Stimulated activated memory B cell treated with anti-CD40 and anti-IgM and Interleukin-4, amounts not matched to agents 10 μg/mL and 1 μg/mL and 100 μg/mL, for 72 hours (primary cell): Measurements from ENCODE around the gene PRDM13.
A peak's percentile ranks its signal among the peaks of the same experiment; 100 is the strongest.
"Not testable (repeated sequence)": the region's sequence is repeated elsewhere in the genome, so short reads cannot be mapped to it uniquely, and the experiment has no call there.

Experiments
- ATAC-seq: fragments of 150-1000 bp; cut with Tn5 transposase; 2 replicates; pipeline ENCODE4 v1.10.0; 2021
- H3K27ac Mint-ChIP-seq: one replicate; pipeline ENCODE4 v1.8.0; 2022; ENCODE audit warnings: mild to moderate bottlenecking, mixed read lengths
- H3K27me3 Mint-ChIP-seq: one replicate; pipeline ENCODE4 v1.8.0; 2022; ENCODE audit warnings: mixed read lengths
- H3K36me3 Mint-ChIP-seq: one replicate; pipeline ENCODE4 v1.8.0; 2022; ENCODE audit warnings: mixed read lengths
- H3K4me1 Mint-ChIP-seq: one replicate; pipeline ENCODE4 v1.8.0; 2022; ENCODE audit warnings: mixed read lengths
- H3K4me3 Mint-ChIP-seq: one replicate; pipeline ENCODE4 v1.8.0; 2022; ENCODE audit warnings: mild to moderate bottlenecking, moderate library complexity, mixed read lengths
- H3K9me3 Mint-ChIP-seq: one replicate; pipeline ENCODE4 v1.8.0; 2022; ENCODE audit warnings: mixed read lengths

The PRDM13 gene

DNA sequence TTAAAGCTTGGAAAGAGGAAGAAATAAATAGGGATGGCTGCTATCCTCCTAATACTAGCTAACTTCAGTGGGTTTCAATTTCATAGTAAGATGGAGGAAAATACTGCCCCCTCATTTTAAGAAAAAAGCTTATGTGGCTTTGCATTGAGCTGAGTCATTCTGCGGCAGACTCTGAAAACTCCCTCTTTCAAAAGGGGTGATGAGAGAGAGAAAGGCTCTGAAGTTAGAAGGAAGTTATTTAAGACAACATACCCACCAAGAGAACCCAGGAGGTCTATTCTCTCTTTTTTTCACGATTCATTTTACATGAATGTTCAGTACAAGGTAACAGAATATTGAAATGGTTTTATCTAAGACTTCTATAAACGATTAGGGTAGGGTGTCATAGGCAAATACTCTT is 4.5 kb downstream of the PRDM13 start:
- Mint-ChIP-seq H3K27ac (no peak overlapping the region), H3K36me3 (no peaks in the 10 kb centered on the region), H3K4me1 (peaks cover 17% of the 10 kb centered on the region), H3K9me3 (no peaks in the 10 kb centered on the region), H3K4me3 (no peak overlapping the region), H3K27me3 (peaks cover 80% of the 10 kb centered on the region)
- ATAC-seq = no peak

DNA sequence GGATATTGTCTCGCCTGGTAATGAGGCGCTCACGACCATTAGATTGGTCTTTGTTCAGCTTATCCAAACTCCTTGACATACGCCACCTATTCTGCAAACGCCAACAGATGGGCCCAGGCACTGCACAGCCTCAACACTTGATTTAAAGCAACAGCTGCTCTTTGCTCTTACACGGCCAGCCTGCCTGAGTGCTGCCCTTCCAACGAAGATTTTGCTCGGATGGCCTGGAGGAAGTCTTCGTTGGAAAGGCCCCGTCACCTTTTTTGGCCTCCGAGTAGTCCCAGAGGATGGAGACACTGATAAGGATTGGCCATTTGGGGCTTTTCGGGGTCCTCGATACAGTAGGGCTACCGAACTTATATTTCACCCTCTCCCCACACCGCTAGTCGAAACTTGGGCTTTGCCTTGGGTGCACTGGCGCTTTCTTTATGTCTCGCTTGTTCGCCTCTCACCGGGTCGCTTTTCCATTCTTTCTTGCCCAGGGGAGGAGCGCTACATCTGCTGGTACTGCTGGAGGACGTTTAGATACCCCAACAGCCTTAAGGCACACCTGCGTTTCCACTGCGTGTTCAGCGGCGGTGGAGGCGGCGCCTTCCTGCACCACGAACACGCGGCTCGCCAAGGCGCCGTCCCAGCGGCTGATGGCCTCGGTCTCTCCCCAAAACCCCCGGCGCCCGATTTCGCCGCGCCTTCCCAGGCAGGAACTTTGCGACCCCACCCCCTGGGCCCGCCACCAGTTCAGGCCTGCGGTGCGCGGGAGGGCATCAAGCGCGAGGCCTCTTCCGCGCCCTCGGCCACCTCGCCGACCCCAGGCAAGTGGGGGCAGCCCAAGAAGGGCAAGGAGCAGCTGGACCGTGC is 6.1 kb downstream of the PRDM13 start:
- peak overlapping the region; percentile 21 for H3K4me3 Mint-ChIP-seq
- no peak for ATAC-seq
- no peak overlapping the region for H3K27ac Mint-ChIP-seq
- peaks cover 75% of the 10 kb centered on the region for H3K27me3 Mint-ChIP-seq
- peaks cover 17% of the 10 kb centered on the region for H3K4me1 Mint-ChIP-seq
- H3K9me3 Mint-ChIP-seq = no peaks in the 10 kb centered on the region
- H3K36me3 Mint-ChIP-seq = no peaks in the 10 kb centered on the region

DNA sequence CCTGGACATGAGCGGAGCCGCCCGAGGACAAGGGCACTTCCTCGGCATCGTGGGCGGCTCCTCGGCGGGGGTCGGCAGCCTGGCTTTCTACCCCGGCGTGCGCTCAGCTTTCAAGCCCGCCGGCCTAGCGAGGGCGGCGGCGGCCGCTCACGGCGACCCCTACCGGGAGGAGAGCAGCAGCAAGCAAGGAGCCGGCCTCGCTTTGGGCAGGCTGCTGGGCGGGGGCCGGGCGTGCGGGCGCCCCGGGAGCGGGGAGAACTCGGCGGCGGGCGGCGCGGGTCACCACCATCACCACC is 6.7 kb downstream of the PRDM13 start:
- Mint-ChIP-seq H3K4me3 (peak overlapping the region; percentile 68), H3K4me1 (peaks cover 17% of the 10 kb centered on the region), H3K9me3 (no peaks in the 10 kb centered on the region), H3K27ac (no peak overlapping the region), H3K36me3 (no peaks in the 10 kb centered on the region), H3K27me3 (peaks cover 75% of the 10 kb centered on the region)
- ATAC-seq = peak; percentile 53

DNA sequence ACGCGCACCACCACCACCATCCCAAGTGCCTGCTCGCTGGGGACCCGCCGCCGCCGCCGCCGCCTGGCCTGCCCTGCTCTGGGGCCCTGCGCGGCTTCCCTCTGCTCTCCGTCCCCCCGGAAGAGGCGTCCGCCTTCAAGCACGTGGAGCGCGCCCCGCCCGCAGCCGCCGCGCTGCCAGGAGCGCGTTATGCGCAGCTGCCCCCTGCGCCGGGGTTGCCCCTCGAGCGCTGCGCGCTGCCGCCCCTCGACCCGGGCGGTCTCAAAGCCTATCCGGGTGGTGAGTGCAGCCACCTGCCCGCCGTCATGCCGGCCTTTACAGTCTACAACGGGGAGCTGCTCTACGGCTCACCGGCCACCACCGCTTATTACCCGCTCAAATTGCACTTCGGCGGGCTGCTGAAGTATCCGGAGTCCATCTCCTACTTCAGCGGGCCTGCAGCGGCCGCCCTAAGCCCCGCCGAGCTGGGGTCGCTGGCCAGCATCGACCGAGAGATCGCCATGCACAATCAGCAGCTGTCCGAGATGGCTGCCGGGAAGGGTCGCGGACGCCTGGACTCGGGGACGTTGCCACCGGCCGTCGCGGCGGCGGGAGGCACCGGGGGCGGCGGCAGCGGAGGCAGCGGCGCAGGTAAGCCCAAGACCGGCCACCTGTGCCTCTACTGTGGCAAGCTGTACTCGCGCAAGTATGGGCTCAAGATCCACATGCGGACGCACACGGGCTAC is 7.2 kb downstream of the PRDM13 start:
- H3K36me3 Mint-ChIP-seq = no peaks in the 10 kb centered on the region
- H3K4me3 Mint-ChIP-seq = peak overlapping the region; percentile 68
- peak; percentile 56 for ATAC-seq
- peaks cover 17% of the 10 kb centered on the region for H3K4me1 Mint-ChIP-seq
- no peaks in the 10 kb centered on the region for H3K9me3 Mint-ChIP-seq
- no peak overlapping the region for H3K27ac Mint-ChIP-seq
- H3K27me3 Mint-ChIP-seq = peaks cover 75% of the 10 kb centered on the region

DNA sequence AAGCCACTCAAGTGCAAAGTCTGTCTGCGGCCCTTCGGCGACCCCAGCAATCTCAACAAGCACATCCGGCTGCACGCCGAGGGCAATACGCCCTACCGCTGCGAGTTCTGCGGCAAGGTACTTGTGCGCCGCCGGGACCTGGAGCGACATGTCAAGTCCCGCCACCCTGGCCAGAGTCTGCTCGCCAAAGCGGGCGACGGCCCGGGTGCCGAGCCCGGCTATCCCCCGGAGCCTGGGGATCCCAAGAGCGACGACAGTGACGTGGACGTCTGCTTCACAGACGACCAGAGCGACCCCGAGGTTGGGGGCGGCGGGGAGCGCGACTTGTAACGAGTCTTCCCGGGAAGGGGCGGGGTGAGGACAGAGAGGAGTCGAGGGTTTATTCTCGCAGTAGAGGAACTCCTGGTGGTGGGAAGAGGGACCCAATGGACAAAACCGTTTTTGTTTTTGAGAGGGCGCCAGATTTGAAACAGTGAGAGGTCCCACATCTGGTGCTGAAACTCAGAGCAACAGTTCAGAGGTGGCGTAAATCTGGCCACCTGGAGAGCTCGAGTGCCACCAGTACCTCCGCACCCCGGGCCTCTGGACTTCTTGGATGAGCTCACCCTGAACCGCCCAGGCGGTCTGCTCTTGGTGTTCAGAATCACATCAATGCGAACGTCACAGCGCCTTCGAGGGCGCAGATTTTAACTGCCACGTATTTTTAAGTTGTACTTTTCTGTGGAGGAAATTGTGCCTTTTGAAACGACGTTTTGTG is 8.0 kb downstream of the PRDM13 start:
- no peak for ATAC-seq
- no peaks in the 10 kb centered on the region for H3K36me3 Mint-ChIP-seq
- H3K4me1 Mint-ChIP-seq = peaks cover 17% of the 10 kb centered on the region
- H3K27ac Mint-ChIP-seq = no peak overlapping the region
- peaks cover 76% of the 10 kb centered on the region for H3K27me3 Mint-ChIP-seq
- peak overlapping the region; percentile 70 for H3K4me3 Mint-ChIP-seq
- H3K9me3 Mint-ChIP-seq = no peaks in the 10 kb centered on the region

DNA sequence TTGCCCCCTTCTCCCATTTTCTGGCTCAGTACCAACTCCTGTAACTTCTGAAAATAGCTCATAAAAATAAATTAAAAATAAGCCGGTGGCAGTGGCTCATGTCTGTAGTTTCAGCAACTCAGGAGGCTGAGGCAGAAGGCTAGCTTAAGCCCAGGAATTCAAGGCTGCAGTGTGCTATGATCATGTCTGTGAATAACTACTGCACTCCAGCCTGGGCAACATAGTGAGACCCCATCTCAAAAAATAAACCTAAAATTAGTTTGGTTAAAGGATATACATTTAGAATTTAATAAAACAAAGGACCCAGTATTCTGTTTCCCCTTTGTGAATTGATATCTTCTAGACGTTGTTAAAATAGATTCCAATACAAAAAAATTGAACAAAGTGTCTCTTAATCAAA is 10.5 kb downstream of the PRDM13 start:
- Mint-ChIP-seq H3K27me3 (peaks cover 75% of the 10 kb centered on the region), H3K27ac (no peak overlapping the region), H3K36me3 (no peaks in the 10 kb centered on the region), H3K4me1 (peaks cover 11% of the 10 kb centered on the region), H3K9me3 (no peaks in the 10 kb centered on the region), H3K4me3 (no peak overlapping the region)
- no peak for ATAC-seq

DNA sequence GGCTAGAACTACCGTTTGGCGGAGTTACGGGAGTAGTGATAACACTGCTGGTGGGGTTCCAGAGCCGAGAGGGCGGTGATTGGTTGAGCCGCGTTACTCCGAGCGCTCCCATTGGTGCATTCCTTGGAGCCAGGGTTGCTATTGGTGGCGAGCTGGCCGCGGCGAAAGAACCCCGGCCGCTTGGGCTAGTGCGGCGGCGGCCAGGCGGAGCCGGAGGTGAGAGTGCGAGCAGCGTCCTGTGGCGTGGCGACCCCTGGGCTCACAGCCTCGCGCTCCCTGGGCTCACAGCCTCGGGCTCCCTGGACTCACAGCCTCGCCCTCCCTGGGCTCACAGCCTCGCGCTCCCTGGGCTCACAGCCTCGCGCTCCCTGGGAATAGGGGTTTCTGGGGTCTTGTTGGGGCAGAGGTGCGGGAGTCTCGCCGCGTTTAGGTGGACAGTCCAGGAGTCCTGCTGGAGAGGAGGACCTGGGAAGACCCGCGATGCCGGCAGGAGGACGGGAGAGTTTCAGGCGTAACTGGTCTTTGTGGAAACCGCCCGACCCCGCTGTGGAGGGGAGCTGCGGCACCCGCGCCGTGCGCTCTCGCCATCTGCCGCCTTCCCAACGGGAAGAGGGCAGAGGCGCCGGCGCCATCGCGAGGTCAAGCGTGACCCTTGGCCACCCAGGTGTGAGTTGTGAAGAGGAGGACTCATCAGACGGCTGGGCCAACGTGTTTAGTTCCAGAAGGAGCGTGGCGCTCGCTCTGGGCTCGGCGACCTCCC is 12.2 kb downstream of the PRDM13 start:
- peaks cover 81% of the 10 kb centered on the region for H3K27me3 Mint-ChIP-seq
- no peak for ATAC-seq
- H3K36me3 Mint-ChIP-seq = no peaks in the 10 kb centered on the region
- peaks cover 10% of the 10 kb centered on the region for H3K4me1 Mint-ChIP-seq
- H3K4me3 Mint-ChIP-seq = no peak overlapping the region
- H3K27ac Mint-ChIP-seq = no peak overlapping the region
- H3K9me3 Mint-ChIP-seq = no peaks in the 10 kb centered on the region

DNA sequence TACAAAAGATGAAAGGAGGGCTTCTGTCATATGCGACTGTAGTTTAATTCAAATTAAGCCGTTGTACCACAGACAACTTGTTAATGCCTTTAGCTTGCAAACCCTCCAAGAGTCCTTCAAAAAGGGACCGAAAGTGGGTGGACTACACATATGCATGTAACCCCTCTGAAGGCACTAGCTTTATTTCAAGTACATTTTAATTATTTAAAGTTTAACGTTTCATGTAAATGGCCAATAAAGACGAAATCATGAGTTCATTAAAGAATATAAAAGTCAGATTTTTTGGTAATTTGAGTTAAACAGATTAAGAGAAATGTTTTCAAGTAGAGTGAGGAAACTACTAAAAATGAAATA is 12.8 kb downstream of the PRDM13 start:
- peaks cover 5% of the 10 kb centered on the region for H3K4me1 Mint-ChIP-seq
- no peaks in the 10 kb centered on the region for H3K9me3 Mint-ChIP-seq
- no peak overlapping the region for H3K27ac Mint-ChIP-seq
- ATAC-seq = no peak
- no peaks in the 10 kb centered on the region for H3K36me3 Mint-ChIP-seq
- H3K4me3 Mint-ChIP-seq = no peak overlapping the region
- H3K27me3 Mint-ChIP-seq = peaks cover 81% of the 10 kb centered on the region

DNA sequence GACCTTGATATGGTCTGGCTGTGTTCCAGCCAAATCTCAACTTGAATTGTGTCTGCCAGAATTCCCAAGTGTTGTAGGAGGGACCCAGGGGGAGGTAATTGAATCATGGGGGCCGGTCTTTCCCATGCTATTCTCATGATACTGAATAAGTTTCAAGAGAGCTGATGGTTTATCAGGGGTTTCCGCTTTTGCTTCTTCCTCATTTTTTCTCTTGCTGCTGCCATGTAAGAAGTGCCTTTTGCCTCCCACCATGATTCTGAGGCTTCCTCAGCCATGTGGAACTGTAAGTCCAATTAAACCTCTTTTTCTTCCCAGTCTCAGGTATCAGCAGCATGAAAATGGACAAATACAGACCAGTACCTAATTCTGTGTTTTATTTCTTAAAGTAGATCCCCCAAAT is 15.4 kb downstream of the PRDM13 start:
- H3K36me3 Mint-ChIP-seq, H3K9me3 Mint-ChIP-seq, H3K27ac Mint-ChIP-seq, H3K4me1 Mint-ChIP-seq, H3K4me3 Mint-ChIP-seq, ATAC-seq: not testable (repeated sequence)
- peaks cover 76% of the 10 kb centered on the region for H3K27me3 Mint-ChIP-seq

DNA sequence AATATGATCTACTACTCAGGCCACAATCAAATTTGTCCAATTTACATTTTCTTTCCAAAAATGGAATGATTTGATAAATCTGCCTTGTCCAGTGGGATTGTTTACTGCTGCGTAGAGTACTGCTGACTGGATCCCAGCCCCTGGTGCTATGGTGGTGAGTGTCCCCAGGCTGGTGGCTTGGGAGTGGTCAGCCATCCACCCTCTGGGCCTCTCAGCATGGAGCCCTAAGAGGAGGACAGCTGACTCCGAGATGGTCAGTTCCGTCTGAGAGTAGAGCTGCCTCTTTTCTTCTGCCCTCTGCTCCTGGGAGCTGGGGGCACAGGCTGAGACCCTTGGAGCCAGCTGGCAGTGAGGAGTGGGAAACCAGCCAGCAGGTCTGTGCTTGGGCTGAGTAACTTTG is 22.7 kb downstream of the PRDM13 start:
- ATAC-seq = peak; percentile 31
- Mint-ChIP-seq H3K27ac (no peak overlapping the region), H3K4me1 (no peaks in the 10 kb centered on the region), H3K4me3 (no peak overlapping the region), H3K9me3 (no peaks in the 10 kb centered on the region), H3K36me3 (no peaks in the 10 kb centered on the region), H3K27me3 (peaks cover 38% of the 10 kb centered on the region)

DNA sequence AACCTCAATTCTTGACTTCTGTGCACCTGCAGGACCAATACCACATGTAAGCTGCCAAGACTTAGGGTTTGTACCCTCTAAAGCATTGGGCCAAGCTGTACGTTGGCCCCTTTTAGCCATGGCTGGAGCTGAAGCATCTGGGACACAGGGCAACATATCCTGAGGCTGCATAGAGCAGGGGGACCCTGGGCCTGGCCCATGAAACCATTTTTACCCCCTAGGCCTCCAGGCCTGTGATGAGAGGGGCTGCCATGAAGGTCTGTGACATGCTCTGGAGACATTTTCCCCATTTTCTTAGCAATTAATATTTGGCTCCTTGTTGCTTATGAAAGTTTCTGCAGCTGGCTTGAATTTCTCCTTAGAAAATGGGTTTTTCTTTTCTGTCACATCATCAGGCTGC is 31.0 kb downstream of the PRDM13 start:
- Mint-ChIP-seq H3K4me3 (no peak overlapping the region), H3K36me3 (no peaks in the 10 kb centered on the region), H3K27me3 (peaks cover 6% of the 10 kb centered on the region)

DNA sequence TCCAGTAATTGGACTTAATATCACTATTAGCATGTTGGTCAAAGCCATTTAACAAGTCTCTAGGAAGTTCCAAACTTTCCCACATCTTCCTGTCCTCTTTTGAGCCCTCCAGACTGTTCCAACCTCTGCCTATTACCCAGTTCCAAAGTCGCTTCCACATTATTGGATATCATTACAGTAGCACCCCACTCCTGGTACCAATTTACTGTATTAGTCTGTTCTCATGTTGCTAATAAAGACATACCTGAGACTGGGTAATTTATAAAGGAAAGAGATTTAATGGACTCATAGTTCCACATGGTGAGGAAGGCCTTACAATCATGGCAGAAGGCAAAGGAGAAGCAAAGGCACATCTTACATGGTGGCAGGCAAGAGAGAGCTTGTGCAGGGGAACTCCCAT is 31.7 kb downstream of the PRDM13 start:
- H3K36me3 Mint-ChIP-seq, H3K27me3 Mint-ChIP-seq, ATAC-seq, H3K4me3 Mint-ChIP-seq, H3K9me3 Mint-ChIP-seq, H3K4me1 Mint-ChIP-seq, H3K27ac Mint-ChIP-seq: not testable (repeated sequence)

More for the DNA sequence above, 31.0 kb downstream of the PRDM13 start:
- ATAC-seq = no peak
- H3K9me3 Mint-ChIP-seq = peaks cover 9% of the 10 kb centered on the region
- no peaks in the 10 kb centered on the region for H3K4me1 Mint-ChIP-seq
- no peak overlapping the region for H3K27ac Mint-ChIP-seq

DNA sequence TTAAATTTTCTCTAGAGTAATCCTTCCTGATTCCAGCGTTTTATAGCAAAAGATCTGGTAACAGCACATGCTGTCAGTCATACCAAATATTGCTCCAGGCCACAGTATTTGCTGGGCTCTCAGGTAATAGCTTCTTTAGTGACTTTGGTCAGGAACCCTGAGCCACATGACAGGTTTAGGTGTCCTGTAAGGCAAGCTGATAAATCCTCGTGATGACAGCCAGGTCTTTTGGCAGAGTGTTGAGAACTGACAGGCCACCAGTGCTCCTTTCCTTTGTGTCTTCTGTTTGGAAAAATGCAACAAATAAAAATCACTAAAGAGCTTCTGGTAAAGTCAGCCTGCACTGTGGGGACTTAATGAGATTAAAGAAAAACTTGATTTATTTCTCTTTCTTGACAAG is 34.6 kb downstream of the PRDM13 start:
- H3K36me3 Mint-ChIP-seq = no peaks in the 10 kb centered on the region
- H3K27me3 Mint-ChIP-seq = peaks cover 14% of the 10 kb centered on the region
- ATAC-seq = no peak
- H3K27ac Mint-ChIP-seq = no peak overlapping the region
- H3K4me3 Mint-ChIP-seq = no peak overlapping the region
- H3K4me1 Mint-ChIP-seq = no peaks in the 10 kb centered on the region
- H3K9me3 Mint-ChIP-seq = peaks cover 9% of the 10 kb centered on the region

DNA sequence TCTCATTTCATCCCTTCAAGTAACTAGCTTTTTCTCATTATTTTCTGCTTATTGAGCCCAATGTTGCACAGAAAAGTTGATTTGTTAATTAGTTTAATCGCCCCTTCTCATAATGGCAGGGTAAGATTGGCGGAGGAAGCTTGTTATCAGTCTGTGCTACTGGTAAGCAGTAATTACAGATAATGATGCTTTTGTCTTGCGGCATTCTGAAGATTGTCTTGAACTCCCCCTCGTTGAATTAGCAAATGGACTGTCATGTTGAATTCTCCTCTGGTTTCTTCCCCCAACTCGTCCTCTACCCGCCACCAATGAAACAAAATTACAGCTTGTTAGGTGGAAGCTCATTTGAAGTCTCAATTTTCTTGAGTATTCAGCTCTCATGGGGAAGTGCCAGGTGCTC is 39.4 kb downstream of the PRDM13 start:
- H3K27me3 Mint-ChIP-seq = peaks cover 21% of the 10 kb centered on the region
- H3K4me3 Mint-ChIP-seq = no peak overlapping the region

DNA sequence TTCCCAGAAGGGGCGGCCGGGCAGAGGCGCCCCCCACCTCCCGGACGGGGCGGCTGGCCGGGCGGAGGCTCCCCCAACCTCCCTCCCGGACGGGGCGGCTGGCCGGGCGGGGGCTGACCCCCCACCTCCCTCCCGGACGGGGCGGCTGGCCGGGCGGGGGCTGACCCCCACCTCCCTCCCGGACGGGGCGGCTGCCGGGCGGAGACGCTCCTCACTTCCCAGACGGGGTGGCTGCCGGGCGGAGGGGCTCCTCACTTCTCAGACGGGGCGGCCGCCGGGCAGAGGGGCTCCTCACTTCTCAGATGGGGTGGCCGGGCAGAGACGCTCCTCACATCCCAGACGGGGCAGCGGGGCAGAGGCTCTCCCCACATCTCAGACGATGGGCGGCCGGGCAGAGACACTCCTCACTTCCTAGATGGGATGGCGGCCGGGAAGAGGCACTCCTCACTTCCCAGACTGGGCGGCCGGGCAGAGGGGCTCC is 43.5 kb downstream of the PRDM13 start:
- peaks cover 20% of the 10 kb centered on the region for H3K27me3 Mint-ChIP-seq
- H3K4me1 Mint-ChIP-seq, H3K4me3 Mint-ChIP-seq, ATAC-seq, H3K27ac Mint-ChIP-seq, H3K36me3 Mint-ChIP-seq, H3K9me3 Mint-ChIP-seq: not testable (repeated sequence)

More for the DNA sequence above, 39.4 kb downstream of the PRDM13 start:
- ATAC-seq = no peak
- no peaks in the 10 kb centered on the region for H3K36me3 Mint-ChIP-seq
- H3K4me1 Mint-ChIP-seq = no peaks in the 10 kb centered on the region
- H3K9me3 Mint-ChIP-seq = no peaks in the 10 kb centered on the region
- H3K27ac Mint-ChIP-seq = no peak overlapping the region
